Activated B cell treated with CpG ODN at 0.5 μM for 24 hours (primary cell): Measurements from ENCODE around the gene DNAH17. TPM values are rescaled to one million over a fixed set of nuclear protein-coding genes. Genes with fewer than 3 reads are reported as not detected.

ENCODE experiments used
- ATAC-seq: fragments of 200-7000 bp; cut with Tn5 transposase; one replicate; pipeline ENCODE4 v1.10.0; 2021; ENCODE audit warnings: low read depth, mild to moderate bottlenecking, moderate library complexity
- CTCF ChIA-PET: fragments of 350-600 bp; sonication (Branson Sonifier 250); formaldehyde crosslinking; loops from one replicate; lab custom pipeline; 2021; ENCODE audit warnings: antibody characterized with exemption; lab: Charles Lee
- POLR2A ChIA-PET: fragments of 350-600 bp; sonication (Branson Sonifier 250); formaldehyde crosslinking; loops from one replicate; lab custom pipeline; 2021; ENCODE audit warnings: antibody characterized with exemption; lab: Charles Lee
- DNase-seq: peaks from one replicate; pipeline ENCODE4 v3.0.0; 2022
- H3K27ac Mint-ChIP-seq: one replicate; pipeline ENCODE4 v1.8.0; 2020; ENCODE audit warnings: mixed read lengths
- H3K27me3 Mint-ChIP-seq: one replicate; pipeline ENCODE4 v1.8.0; 2021; ENCODE audit warnings: mixed read lengths
- H3K36me3 Mint-ChIP-seq: one replicate; pipeline ENCODE4 v1.8.0; 2021; ENCODE audit warnings: low read depth, mixed read lengths
- H3K4me1 Mint-ChIP-seq: one replicate; pipeline ENCODE4 v1.8.0; 2021; ENCODE audit warnings: mixed read lengths
- H3K4me3 Mint-ChIP-seq: one replicate; pipeline ENCODE4 v1.8.0; 2020; ENCODE audit warnings: mild to moderate bottlenecking, mixed read lengths
- H3K9me3 Mint-ChIP-seq: one replicate; pipeline ENCODE4 v1.8.0; 2020; ENCODE audit warnings: mixed read lengths
- intact Hi-C: fragments of 100-400 bp; cut with micrococcal nuclease; formaldehyde crosslinking; loops from one replicate; pipeline ENCODE4 v1.15.1; 2024
- total RNA-seq: library from RNA; stranded (reverse); gene quantifications from 2 replicates; pipeline ENCODE4 v1.2.3, GENCODE V29; 2022
- TF ChIP-seq, protein P1 (sequence below): fragments of 200-600 bp; IDR thresholded peaks from one replicate; pipeline ENCODE4 v1.8.0; 2022; ENCODE audit warnings: antibody characterized with exemption, mild to moderate bottlenecking

DNAH17 gene
- total RNA-seq, 1 donor from 2014 or later = 0.13 TPM

DNA sequence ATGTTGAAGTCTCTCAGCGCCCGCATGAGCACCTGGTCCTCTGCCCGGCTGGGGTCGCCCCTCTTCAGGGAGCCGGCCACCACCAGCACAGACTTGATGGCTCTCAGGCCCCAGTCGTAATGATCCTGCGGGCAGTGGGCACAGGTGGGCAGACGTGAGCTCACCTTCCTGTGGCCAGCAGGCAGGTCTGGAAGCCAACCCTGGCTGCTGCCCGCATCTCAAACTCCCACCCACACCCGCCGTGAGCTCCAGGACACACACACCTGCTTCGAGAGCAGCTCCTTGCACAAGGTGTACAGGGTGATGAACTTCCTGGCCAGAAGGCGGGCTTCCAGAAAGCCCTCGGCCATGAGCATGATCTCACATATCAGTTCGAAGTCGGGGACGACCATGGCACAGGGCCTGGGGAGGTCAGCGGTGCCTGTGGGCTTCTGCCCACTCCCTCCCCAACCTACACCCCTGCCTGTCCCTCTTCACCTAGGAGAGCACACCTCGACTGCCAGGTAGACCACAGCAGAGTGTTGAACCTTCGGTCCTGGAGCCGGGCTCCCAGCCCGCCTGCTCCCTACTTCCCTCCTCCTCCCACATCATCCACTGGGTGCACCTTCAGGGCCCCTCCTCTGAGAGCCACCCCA lies 82.4 kb downstream of the DNAH17 start:
- CTCF ChIA-PET = no interaction called here
- POLR2A ChIA-PET = no interaction called here
- Mint-ChIP-seq H3K36me3 (no peaks in the 10 kb centered on the region), H3K4me3 (no peak overlapping the region), H3K27ac (no peak overlapping the region), H3K9me3 (no peaks in the 10 kb centered on the region), H3K27me3 (no peaks in the 10 kb centered on the region), H3K4me1 (no peaks in the 10 kb centered on the region)
- DNase-seq = no peak
- intact Hi-C loops = no loop called here
- TF ChIP-seq, protein P1, sequence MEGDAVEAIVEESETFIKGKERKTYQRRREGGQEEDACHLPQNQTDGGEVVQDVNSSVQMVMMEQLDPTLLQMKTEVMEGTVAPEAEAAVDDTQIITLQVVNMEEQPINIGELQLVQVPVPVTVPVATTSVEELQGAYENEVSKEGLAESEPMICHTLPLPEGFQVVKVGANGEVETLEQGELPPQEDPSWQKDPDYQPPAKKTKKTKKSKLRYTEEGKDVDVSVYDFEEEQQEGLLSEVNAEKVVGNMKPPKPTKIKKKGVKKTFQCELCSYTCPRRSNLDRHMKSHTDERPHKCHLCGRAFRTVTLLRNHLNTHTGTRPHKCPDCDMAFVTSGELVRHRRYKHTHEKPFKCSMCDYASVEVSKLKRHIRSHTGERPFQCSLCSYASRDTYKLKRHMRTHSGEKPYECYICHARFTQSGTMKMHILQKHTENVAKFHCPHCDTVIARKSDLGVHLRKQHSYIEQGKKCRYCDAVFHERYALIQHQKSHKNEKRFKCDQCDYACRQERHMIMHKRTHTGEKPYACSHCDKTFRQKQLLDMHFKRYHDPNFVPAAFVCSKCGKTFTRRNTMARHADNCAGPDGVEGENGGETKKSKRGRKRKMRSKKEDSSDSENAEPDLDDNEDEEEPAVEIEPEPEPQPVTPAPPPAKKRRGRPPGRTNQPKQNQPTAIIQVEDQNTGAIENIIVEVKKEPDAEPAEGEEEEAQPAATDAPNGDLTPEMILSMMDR = no peak
- no peak for ATAC-seq

- no peak overlapping the region for H3K4me3 Mint-ChIP-seq
- intact Hi-C loops = no loop called here
- no peak overlapping the region for H3K27ac Mint-ChIP-seq
- DNase-seq (no peak), ATAC-seq (no peak)
- H3K27me3 Mint-ChIP-seq = no peaks in the 10 kb centered on the region
- H3K4me1 Mint-ChIP-seq = no peaks in the 10 kb centered on the region
- TF ChIP-seq, protein P1 = no peak
- H3K36me3 Mint-ChIP-seq = no peaks in the 10 kb centered on the region
- POLR2A ChIA-PET = interaction anchor here (0.6 kb wide), 1 partner anchor 307 kb away, joined by 11 read pairs; no protein-coding TSS in a partner anchor
- CTCF ChIA-PET = no interaction called here
- H3K9me3 Mint-ChIP-seq = no peaks in the 10 kb centered on the region
Observed at GRCh38 chr17:78493853-78494695, 83.1 kb downstream of the DNAH17 start.

DNA sequence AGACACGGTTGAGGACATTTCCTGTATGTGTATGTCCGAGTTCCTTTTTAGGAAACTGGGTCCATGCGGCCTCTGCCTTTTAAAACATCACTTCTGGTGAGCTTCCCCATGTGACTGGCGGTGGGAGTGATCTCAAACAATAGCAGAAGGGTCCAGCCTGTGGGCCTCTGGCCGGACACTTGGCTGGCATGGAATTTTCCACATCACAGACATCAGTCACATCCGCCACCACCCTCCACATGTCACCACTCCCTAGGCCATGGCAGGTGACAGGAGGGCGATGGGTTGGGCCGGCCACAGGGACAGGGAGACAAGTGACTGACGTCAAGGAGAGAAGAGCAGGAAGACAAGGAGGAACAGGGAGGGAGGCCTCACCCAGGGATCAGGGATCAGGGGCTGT lies 83.7 kb downstream of the DNAH17 start:
- POLR2A ChIA-PET = interaction anchor here (0.6 kb wide), 1 partner anchor 308 kb away, joined by 11 read pairs; no protein-coding TSS in a partner anchor

DNA sequence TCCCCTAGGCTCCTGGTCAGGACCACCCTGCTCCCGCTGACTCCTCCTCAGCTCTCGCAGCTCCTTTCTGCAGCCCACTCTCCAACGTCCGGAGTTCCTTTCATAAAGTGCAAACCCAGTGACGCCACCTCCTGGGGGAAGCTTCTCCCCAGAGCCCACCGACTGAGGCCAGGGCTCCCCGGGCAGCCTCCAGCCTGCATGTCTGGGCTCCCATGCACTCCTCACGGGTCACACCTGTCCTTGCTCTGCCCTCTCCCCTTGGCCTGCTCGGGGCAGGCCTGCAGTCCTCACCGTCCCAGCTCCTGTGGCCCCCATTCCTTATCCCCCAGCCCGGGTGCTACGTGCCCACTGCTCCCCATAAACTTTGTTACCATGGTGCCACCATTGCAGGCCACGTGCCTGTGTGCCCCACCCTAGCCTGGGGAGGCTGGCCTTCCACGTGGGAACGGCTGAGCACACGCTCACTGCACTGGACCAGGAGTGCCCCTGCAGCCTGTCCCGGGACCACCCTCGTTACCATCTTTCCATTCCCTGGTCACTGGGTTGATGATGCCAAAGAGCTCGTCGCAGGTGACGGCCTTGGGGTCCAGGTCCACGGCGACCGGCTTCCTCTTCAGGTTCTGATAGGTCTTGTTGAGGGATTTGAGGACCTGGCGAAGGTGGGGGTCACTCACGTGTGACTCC lies 84.9 kb downstream of the DNAH17 start:
- POLR2A ChIA-PET = no interaction called here
- CTCF ChIA-PET = interaction anchor here (0.6 kb wide), 1 partner anchor 900 kb away, joined by 3 read pairs; no protein-coding TSS in a partner anchor
- TF ChIP-seq, protein P1 = no peak
- intact Hi-C loops = no loop called here
- no peaks in the 10 kb centered on the region for H3K4me1 Mint-ChIP-seq
- H3K9me3 Mint-ChIP-seq = no peaks in the 10 kb centered on the region
- DNase-seq (no peak), ATAC-seq (no peak)
- no peaks in the 10 kb centered on the region for H3K27me3 Mint-ChIP-seq
- no peaks in the 10 kb centered on the region for H3K36me3 Mint-ChIP-seq
- H3K4me3 Mint-ChIP-seq = no peak overlapping the region
- no peak overlapping the region for H3K27ac Mint-ChIP-seq

More for the DNA sequence above, 83.7 kb downstream of the DNAH17 start:
- ATAC-seq = no peak
- CTCF ChIA-PET = no interaction called here
- no peak overlapping the region for H3K27ac Mint-ChIP-seq
- no peaks in the 10 kb centered on the region for H3K27me3 Mint-ChIP-seq
- no peaks in the 10 kb centered on the region for H3K9me3 Mint-ChIP-seq
- intact Hi-C loops = no loop called here
- TF ChIP-seq, protein P1 = no peak
- DNase-seq = no peak
- H3K4me3 Mint-ChIP-seq = no peak overlapping the region
- H3K4me1 Mint-ChIP-seq = no peaks in the 10 kb centered on the region
- no peaks in the 10 kb centered on the region for H3K36me3 Mint-ChIP-seq
